ENCODE data around the gene TAF1D.
A peak's percentile ranks its signal among the peaks of the same experiment; 100 is the strongest.

TAF1D gene

DNA sequence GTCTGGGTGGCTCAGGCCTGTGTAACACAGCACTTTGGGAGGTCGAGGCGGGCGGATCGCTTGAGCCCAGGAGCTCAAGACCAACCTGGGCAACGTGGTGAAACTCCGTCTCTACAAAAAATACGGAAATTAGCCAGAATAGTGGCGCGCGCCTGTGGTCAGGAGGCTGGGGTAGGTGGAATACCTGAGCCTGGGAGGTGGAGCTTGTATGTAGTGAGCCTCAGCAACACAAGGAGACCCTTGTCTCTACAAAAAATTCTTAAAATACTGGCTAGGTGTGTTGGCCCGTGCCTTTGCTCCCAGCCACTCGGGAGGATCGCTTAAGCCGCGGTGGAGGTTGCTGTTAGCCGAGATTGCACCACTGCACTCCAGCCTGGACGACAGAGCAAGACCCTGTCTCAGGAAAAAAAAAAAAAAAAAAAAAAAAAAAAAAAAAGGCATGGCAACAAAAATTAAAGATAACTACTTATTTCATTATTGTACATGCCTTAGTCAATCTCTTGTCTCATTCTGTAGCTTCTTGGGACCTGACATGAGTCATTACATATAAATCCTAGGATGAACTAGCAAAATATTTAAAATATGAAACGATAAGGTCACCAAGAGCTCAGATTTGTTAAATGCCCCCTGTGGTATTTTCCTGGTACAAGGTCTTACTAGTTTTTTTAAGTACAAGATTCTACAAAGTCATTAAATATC lies 1.1 kb downstream of the TAF1D start:
- DNase-seq (ENCODE audit: low read depth), result peak; percentile 80

GRCh38 chr11:93738647-93739081 lies 2.6 kb downstream of the TAF1D start:
- H3K4me3 ChIP-seq (ENCODE audit: low read depth, low read length), result peak overlapping the region; percentile 91
- TF ChIP-seq, protein P1, sequence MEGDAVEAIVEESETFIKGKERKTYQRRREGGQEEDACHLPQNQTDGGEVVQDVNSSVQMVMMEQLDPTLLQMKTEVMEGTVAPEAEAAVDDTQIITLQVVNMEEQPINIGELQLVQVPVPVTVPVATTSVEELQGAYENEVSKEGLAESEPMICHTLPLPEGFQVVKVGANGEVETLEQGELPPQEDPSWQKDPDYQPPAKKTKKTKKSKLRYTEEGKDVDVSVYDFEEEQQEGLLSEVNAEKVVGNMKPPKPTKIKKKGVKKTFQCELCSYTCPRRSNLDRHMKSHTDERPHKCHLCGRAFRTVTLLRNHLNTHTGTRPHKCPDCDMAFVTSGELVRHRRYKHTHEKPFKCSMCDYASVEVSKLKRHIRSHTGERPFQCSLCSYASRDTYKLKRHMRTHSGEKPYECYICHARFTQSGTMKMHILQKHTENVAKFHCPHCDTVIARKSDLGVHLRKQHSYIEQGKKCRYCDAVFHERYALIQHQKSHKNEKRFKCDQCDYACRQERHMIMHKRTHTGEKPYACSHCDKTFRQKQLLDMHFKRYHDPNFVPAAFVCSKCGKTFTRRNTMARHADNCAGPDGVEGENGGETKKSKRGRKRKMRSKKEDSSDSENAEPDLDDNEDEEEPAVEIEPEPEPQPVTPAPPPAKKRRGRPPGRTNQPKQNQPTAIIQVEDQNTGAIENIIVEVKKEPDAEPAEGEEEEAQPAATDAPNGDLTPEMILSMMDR (IDR thresholded peaks at IDR 0.05; ENCODE audit: insufficient read depth, low read depth, low read length, missing control alignments), result no peak
- DNase-seq (ENCODE audit: low read depth), result no peak

More for the DNA sequence above, 1.1 kb downstream of the TAF1D start:
- peak overlapping the region; percentile 91 for H3K4me3 ChIP-seq (ENCODE audit: low read depth, low read length)
- TF ChIP-seq, protein P1 (IDR thresholded peaks at IDR 0.05; ENCODE audit: insufficient read depth, low read depth, low read length, missing control alignments), result no peak

DNA sequence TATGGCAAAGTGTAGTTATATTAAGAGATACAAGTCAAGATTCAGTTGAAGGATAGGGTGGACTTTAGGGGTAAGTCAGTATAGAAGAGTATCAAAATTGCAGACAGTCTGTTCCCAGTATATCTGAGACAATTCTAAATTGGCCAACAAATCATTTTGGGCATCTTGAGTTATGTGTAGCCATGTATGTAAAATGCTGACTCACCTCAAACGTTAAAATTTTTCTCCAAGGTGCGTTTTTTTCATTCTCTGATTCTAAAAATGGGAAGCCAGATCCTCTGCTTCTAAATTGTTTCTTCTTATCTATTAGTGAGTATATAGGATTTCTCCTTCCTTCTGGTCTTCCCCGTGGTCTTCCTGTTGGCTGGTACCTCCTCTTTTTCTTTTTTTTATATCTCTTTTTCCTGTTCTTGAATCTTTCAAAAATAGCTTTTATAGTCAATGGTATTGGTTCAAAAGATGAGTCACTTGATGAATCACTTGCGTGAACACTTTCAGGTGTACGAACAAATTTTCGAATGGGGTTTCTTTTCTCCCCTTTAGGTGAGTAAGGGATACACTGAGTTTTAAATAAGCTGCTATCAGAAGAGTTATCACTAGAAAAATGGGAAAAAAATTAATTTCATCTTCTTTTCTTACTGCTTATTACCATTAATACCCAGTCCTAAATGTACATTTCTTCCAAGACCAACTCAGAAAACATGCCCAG lies 3.2 kb downstream of the TAF1D start:
- peak overlapping the region; percentile 91 for H3K4me3 ChIP-seq (ENCODE audit: low read depth, low read length)
- DNase-seq (ENCODE audit: low read depth), result peak; percentile 42
- TF ChIP-seq, protein P1 (IDR thresholded peaks at IDR 0.05; ENCODE audit: insufficient read depth, low read depth, low read length, missing control alignments), result no peak

DNA sequence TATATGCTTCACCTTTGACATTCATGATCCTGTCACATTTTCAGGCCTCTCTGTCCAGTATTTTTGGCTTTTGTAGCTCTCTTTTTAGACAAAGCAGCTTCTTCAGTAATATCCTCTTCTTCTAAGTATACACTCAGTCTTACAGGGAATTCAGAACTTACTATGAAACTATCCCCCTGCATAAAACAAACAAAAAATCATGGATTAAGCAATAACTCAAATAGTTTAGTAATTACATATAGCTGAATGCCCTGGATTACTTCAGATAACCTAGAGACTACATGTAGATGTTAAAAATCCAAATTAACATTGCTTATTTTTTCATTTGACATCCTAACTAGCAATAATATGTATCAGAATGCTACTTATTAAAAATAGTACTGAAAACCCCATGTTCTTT lies 5.2 kb downstream of the TAF1D start:
- H3K4me3 ChIP-seq (ENCODE audit: low read depth, low read length), result peak overlapping the region; percentile 91; the same call in 1 of the 2 replicates
- DNase-seq (ENCODE audit: low read depth), result no peak
- TF ChIP-seq, protein P1 (IDR thresholded peaks at IDR 0.05; ENCODE audit: insufficient read depth, low read depth, low read length, missing control alignments), result no peak

GRCh38 chr11:93735627-93736026 lies 5.7 kb downstream of the TAF1D start:
- TF ChIP-seq, protein P1 (IDR thresholded peaks at IDR 0.05; ENCODE audit: insufficient read depth, low read depth, low read length, missing control alignments), result no peak
- H3K4me3 ChIP-seq (ENCODE audit: low read depth, low read length), result peak overlapping the region; percentile 8; the same call in 1 of the 2 replicates

DNA sequence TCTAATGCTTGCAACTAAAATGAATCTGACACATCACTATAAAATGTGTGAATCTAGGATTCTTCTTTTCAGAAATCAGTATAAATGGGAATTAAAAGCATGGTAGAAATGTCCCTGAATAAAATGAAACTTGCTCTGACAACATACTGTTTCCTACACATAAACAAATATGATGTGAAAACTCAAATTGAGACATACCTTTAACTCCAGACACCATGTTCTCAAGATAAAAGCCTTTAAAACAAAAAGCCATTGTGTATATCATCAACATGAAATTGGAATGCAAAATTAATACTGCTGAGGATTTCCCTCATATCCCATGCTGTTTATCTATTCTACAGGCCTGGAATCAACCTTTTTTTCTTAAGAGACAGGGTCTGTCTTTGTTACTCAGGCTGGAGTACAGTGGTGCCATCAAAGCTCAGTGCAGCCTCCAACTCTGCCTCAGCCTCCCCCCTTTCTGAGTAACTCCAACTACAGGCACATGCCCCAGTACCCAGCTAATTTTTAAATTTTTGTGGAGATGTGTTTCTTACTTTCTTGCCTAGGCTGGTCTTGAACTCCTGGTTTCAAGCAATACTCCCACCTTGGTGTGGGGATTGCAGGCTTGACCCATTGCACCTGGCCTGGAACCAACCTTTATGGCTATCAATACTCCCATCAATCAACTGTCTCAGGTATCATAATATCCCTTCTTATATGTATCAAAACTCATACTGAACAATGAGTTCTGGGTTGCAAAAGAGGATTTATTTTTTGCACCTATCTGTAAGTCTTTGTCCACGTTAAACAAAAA lies 6.7 kb downstream of the TAF1D start:
- H3K4me3 ChIP-seq (ENCODE audit: low read depth, low read length), result no peak overlapping the region; the same call in 1 of the 2 replicates
- TF ChIP-seq, protein P1 (IDR thresholded peaks at IDR 0.05; ENCODE audit: insufficient read depth, low read depth, low read length, missing control alignments), result no peak
- no peak for DNase-seq (ENCODE audit: low read depth)

More at GRCh38 chr11:93735627-93736026, 5.7 kb downstream of the TAF1D start:
- no peak for DNase-seq (ENCODE audit: low read depth)

Measured in GM12865 (cell line).